ENCODE data around the gene ECT2L. TPM values are rescaled to one million over a fixed set of nuclear protein-coding genes. Genes with fewer than 3 reads are reported as not detected.

Gene ECT2L
- total and polyA plus RNA-seq, 2 of the 4 experiments (the other 2 are of a cell fraction), result not detected

DNA sequence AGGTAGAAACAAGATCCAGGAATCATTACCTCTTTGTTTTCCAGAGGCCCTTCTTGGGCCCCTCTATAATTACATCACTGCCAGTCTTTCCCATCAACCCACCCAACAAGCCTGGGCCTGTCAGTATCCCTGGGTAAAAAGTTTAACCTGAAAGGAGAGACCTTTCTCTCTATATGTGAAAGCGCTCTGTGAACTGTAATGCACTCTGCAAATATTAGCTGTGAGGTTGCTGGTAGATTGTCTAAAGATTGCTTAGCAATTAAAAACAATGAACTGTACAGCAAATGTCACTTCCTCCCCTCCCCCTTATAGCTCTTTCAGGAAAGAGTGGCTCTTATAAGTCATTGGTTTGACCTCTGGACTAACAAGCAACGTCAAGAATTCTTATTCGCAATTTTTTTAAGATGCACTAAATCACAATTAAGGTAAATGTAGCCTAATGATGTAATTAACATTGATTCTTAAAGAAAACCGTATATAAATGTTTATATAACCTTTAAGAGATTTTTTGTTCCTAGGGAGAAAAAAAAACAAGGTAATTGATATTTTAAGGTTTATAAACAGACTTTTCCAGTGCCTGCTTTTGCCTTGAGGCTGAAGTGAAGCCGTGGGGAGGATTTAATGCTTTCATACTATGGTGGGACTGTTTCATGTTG lies 18.4 kb downstream of the ECT2L start:
- H2BK20ac ChIP-seq (ENCODE audit: low read depth, low read length), result no peak overlapping the region
- H3K4ac ChIP-seq (ENCODE audit: low read depth, low read length), result no peak overlapping the region
- ChIA-PET POLR2A (ENCODE audit: unreplicated experiment) (no interaction called here), CTCF (interaction anchor here (0.7 kb wide), 1 partner anchor 168 kb away, joined by 3 read pairs; no protein-coding TSS in a partner anchor)
- no peak overlapping the region for H3K18ac ChIP-seq (ENCODE audit: low read depth, low read length)
- peaks cover 5% of the 10 kb centered on the region; the same call in 1 of the 2 replicates for H3K9me1 ChIP-seq (ENCODE audit: insufficient read depth, low read length)
- no peak overlapping the region for H3K27ac ChIP-seq (ENCODE audit: insufficient read depth, low read length)
- no peaks in the 10 kb centered on the region for H3K79me1 ChIP-seq (ENCODE audit: low read depth in 1 of 2, low read length in 2 of 2)
- no peaks in the 10 kb centered on the region; the same call in 1 of the 2 replicates for H3K27me3 ChIP-seq (ENCODE audit: control insufficient read depth, insufficient read depth, low read length)
- no peak overlapping the region for H3K9ac ChIP-seq (ENCODE audit: low read depth, low read length)
- no CpG with 5 or more reads among the region's 5 CpGs for WGBS, 2 experiments (ENCODE audit: extremely low coverage in 2 of 2, insufficient read length in 1 of 2)
- no peak overlapping the region for H2BK120ac ChIP-seq (ENCODE audit: low read depth, low read length)
- no TSS peak for BruUV-seq (replicated peaks)
- peaks cover 4% of the 10 kb centered on the region for H3K4me1 ChIP-seq (ENCODE audit: control insufficient read depth, insufficient read depth, low read length)
- H4K20me1 ChIP-seq (ENCODE audit: insufficient read depth, low read length), result no peaks in the 10 kb centered on the region
- H2BK15ac ChIP-seq (ENCODE audit: low read depth, low read length), result no peak overlapping the region
- intact Hi-C loops (cut with micrococcal nuclease) (no loop called here), dilution Hi-C loops (cut with HindIII; ENCODE audit: low sequenced_read_pairs, unreplicated experiment) (no loop called here), in situ Hi-C loops (cut with MboI; ENCODE audit: low sequenced_read_pairs) (no loop called here)
- H3K36me3 ChIP-seq (ENCODE audit: control insufficient read depth, insufficient read depth, low read length), result no peaks in the 10 kb centered on the region
- H4K8ac ChIP-seq (ENCODE audit: low read depth in 2 of 2, low read length in 2 of 2), result no peak overlapping the region
- no peak overlapping the region for H2BK5ac ChIP-seq (ENCODE audit: low read depth, low read length, poor library complexity, severe bottlenecking)
- no peak overlapping the region for H2AK9ac ChIP-seq (replicated peaks; ENCODE audit: low read depth, low read length, poor library complexity)
- no peak overlapping the region for H3K14ac ChIP-seq (replicated peaks; ENCODE audit: low read depth, low read length)
- no peak overlapping the region for H4K5ac ChIP-seq (ENCODE audit: low read depth, low read length)
- TF ChIP-seq POLR2A (IDR thresholded peaks at IDR 0.05; ENCODE audit: low read depth, low read length), result no peak
- no peak for TF ChIP-seq RAD21 (IDR thresholded peaks at IDR 0.05; ENCODE audit: low read length)
- no peak for TF ChIP-seq RFX5 (IDR thresholded peaks at IDR 0.05; ENCODE audit: low read depth, low read length)
- TF ChIP-seq RCOR1 (IDR thresholded peaks at IDR 0.05; ENCODE audit: insufficient replicate concordance, low read length), result no peak
- TF ChIP-seq ELK1 (IDR thresholded peaks at IDR 0.05; ENCODE audit: borderline replicate concordance, low read depth, low read length), result no peak
- no peak for TF ChIP-seq MAZ (IDR thresholded peaks at IDR 0.05; ENCODE audit: borderline replicate concordance, low read depth, low read length)
- TF ChIP-seq FOS (IDR thresholded peaks at IDR 0.05; ENCODE audit: low read depth, low read length), result no peak
- TF ChIP-seq CHD1 (IDR thresholded peaks at IDR 0.05; ENCODE audit: low read depth, low read length), result no peak
- TF ChIP-seq MAFK (IDR thresholded peaks at IDR 0.05; ENCODE audit: low read depth, low read length), result no peak
- TF ChIP-seq CEBPB (IDR thresholded peaks at IDR 0.05; ENCODE audit: low read depth, low read length), result no peak
- TF ChIP-seq MXI1 (IDR thresholded peaks at IDR 0.05; ENCODE audit: borderline replicate concordance, low read depth, low read length), result no peak
- H2AK5ac ChIP-seq (ENCODE audit: low read depth, low read length), result no peak overlapping the region
- H2AFZ ChIP-seq (replicated peaks; ENCODE audit: low read length, poor library complexity), result no peak overlapping the region
- no peak overlapping the region for H4K91ac ChIP-seq (ENCODE audit: insufficient read depth, low read depth, low read length)
- no peak for ATAC-seq (ENCODE audit: low read depth)
- H3K4me2 ChIP-seq (ENCODE audit: low read depth, low read length), result no peak overlapping the region
- H3K56ac ChIP-seq (ENCODE audit: extremely low read depth, insufficient read depth, low read length), result no peak overlapping the region
- no peak overlapping the region for H3K23ac ChIP-seq (ENCODE audit: low read depth, low read length)
- no peak for DNase-seq
- H3K9me3 ChIP-seq (ENCODE audit: control insufficient read depth, insufficient read depth, low read length), result no peaks in the 10 kb centered on the region
- H3K4me3 ChIP-seq (ENCODE audit: insufficient read depth, low read depth, low read length), result no peak overlapping the region
